GM18870 (cell line): ENCODE measurements around the gene DDX47.
"Not testable (repeated sequence)": the region's sequence is repeated elsewhere in the genome, so short reads cannot be mapped to it uniquely, and the experiment has no call there.

Source experiments
- ATAC-seq: cut with Tn5 transposase; IDR thresholded peaks from one replicate; pipeline ENCODE4 v1.9.1; 2021; ENCODE audit warnings: moderate library complexity; ENCODE audit not compliant: unreplicated experiment

DDX47 gene

GRCh38 chr12:12796928-12797793, 16.0 kb upstream of the DDX47 start:
- no peak for ATAC-seq

GRCh38 chr12:12797794-12798152, 15.4 kb upstream of the DDX47 start:
- ATAC-seq: no peak

- ATAC-seq: no peak
Observed at GRCh38 chr12:12798480-12798879, 14.7 kb upstream of the DDX47 start.

GRCh38 chr12:12799163-12799920, 13.8 kb upstream of the DDX47 start:
- ATAC-seq: no peak

- ATAC-seq: no peak
Observed at GRCh38 chr12:12800406-12801180, 12.6 kb upstream of the DDX47 start.

GRCh38 chr12:12801656-12802055, 11.5 kb upstream of the DDX47 start:
- not testable (repeated sequence) for ATAC-seq

GRCh38 chr12:12803186-12803585, 10.0 kb upstream of the DDX47 start:
- ATAC-seq: peak; percentile 87

- ATAC-seq: no peak
Observed at GRCh38 chr12:12804011-12804410, 9.1 kb upstream of the DDX47 start.

- no peak for ATAC-seq
Observed at GRCh38 chr12:12804432-12804886, 8.7 kb upstream of the DDX47 start.

GRCh38 chr12:12806784-12807516, 6.2 kb upstream of the DDX47 start:
- no peak for ATAC-seq

- ATAC-seq: not testable (repeated sequence)
Observed at GRCh38 chr12:12807517-12807903, 5.6 kb upstream of the DDX47 start.

- ATAC-seq: peak; percentile 40
Observed at GRCh38 chr12:12807970-12808702, 5.0 kb upstream of the DDX47 start.

- ATAC-seq: no peak
Observed at GRCh38 chr12:12810553-12811021, 2.6 kb upstream of the DDX47 start.

GRCh38 chr12:12811343-12811742, 1.8 kb upstream of the DDX47 start:
- no peak for ATAC-seq

- ATAC-seq: no peak
Observed at GRCh38 chr12:12812174-12812573, 972 bp upstream of the DDX47 start.

- peak; percentile 2 for ATAC-seq
Observed at GRCh38 chr12:12812618-12813119, 477 bp upstream of the DDX47 start.

- no peak for ATAC-seq
Observed at GRCh38 chr12:12817616-12818015, 4.5 kb downstream of the DDX47 start.

GRCh38 chr12:12818701-12819100, 5.6 kb downstream of the DDX47 start:
- ATAC-seq: no peak

- no peak for ATAC-seq
Observed at GRCh38 chr12:12819221-12819620, 6.1 kb downstream of the DDX47 start.
